ENCODE measurements around the gene HNMT. TPM values are rescaled to one million over a fixed set of nuclear protein-coding genes. Genes with fewer than 3 reads are reported as not detected.

The HNMT gene
- total RNA-seq, 2 experiments from 2014 or later, result not detected

DNA sequence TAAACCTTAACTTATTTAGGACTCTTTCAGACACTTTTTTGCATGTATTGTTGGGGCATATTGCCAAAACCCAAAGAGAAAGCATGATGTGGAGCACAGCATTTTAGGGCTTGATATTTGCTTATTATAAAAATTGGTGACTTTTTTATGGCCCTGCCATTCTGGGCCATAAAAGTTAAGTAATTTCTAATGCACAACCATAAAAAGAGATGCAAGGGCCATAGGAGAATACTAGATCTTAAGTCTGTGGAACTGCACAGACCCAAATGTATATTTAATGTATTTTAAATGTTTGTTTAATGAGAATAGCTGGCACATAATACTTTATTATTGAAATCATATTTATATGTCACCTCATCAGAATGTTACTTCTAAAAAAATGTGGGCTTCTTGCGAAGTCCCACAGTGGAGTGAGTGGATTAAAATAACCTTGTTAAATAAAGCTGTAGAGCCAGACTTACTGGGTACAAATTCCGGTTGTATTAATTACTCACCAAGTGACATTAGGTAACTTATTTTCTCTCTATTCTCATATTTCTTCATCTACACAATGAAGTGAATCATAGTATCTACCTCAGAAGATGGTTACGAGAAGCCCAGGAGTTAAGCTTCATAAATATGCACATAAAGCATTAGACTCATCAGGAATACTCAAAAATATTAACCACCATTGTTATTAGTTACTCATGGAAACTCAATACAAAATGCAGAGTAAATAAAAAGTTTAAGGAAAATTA is 52.2 kb downstream of the HNMT start:
- Mint-ChIP-seq H3K27me3 (no peaks in the 10 kb centered on the region), H3K27ac (no peak overlapping the region), H3K9me3 (no peaks in the 10 kb centered on the region), H3K4me1 (no peaks in the 10 kb centered on the region), H3K36me3 (ENCODE audit: low read depth) (no peaks in the 10 kb centered on the region), H3K4me3 (no peak overlapping the region)
- CTCF ChIA-PET, result no interaction called here
- POLR2A ChIA-PET, result no interaction called here
- DNase-seq, result no peak

DNA sequence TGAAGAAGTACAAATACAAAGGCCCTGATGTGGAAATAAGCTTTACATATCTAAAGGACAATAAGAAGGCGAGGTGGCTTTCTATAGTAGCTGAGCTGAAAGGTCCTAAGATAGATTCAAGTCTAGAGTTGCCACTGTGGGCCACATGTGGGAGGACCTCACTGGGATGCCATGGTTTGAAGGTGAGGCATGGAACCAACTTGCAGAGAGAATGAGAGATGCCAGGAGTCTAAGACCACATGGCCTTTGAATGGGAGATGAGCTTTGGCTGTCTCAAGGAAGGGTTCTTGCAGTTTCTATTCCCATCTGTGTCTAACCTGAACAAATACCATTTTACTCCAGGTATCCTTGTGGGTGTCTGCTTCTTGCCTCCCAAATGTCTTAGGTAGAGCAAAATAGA is 53.6 kb downstream of the HNMT start:
- ChIA-PET POLR2A (no interaction called here), CTCF (no interaction called here)
- Mint-ChIP-seq H3K27ac (no peak overlapping the region), H3K4me3 (no peak overlapping the region), H3K9me3 (no peaks in the 10 kb centered on the region), H3K27me3 (no peaks in the 10 kb centered on the region), H3K36me3 (ENCODE audit: low read depth) (no peaks in the 10 kb centered on the region), H3K4me1 (no peaks in the 10 kb centered on the region)
- DNase-seq, result no peak

DNA sequence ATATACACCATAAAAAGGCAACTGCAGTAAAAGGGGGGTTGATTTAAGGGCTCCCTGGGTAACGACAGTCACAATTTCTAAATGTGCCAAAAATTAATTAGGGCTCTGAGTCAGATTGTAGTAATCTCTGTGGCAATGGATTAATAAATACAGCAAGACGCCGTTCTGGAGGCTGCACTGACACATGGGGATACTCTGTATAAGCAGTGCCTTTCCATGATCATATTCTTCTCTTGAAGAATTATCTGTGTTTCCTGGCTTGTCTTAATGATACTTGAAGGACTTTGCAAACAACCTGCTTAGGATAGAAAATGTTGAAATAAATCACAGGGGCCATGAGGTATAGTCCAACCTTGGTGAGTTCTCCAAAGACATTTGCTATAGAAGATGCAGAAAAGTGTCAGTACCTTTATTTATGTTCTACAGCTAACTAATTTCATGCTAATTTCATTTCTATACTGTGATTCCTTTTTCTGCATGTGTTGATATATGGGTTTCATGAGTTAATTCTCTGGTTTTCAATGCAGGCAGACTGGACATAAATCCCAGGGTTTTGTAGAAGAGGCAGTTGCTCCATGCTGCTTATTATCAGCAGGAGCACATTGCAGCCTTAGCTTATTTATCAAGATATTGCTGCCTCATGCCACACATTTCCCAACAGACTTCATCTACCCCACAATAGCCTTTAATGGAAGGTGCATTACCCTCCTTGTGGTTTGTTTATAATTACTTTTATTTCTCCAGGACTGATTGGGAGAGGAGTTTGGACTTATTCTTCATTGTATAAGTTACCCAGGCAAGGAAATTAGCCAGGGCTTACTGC is 54.8 kb downstream of the HNMT start:
- Mint-ChIP-seq H3K36me3 (ENCODE audit: low read depth) (no peaks in the 10 kb centered on the region), H3K27ac (no peak overlapping the region), H3K27me3 (no peaks in the 10 kb centered on the region), H3K4me1 (no peaks in the 10 kb centered on the region), H3K4me3 (no peak overlapping the region), H3K9me3 (no peaks in the 10 kb centered on the region)
- no peak for DNase-seq
- POLR2A ChIA-PET, result no interaction called here
- CTCF ChIA-PET, result no interaction called here

GRCh38 chr2:138020432-138020831 is 56.2 kb downstream of the HNMT start:
- no peak for DNase-seq
- Mint-ChIP-seq H3K27ac (no peak overlapping the region), H3K4me1 (no peaks in the 10 kb centered on the region), H3K27me3 (no peaks in the 10 kb centered on the region), H3K4me3 (no peak overlapping the region), H3K9me3 (no peaks in the 10 kb centered on the region), H3K36me3 (ENCODE audit: low read depth) (no peaks in the 10 kb centered on the region)
- POLR2A ChIA-PET, result no interaction called here
- CTCF ChIA-PET, result no interaction called here

GRCh38 chr2:138021154-138021553 is 56.9 kb downstream of the HNMT start:
- H3K9me3 Mint-ChIP-seq, result no peaks in the 10 kb centered on the region
- no peak overlapping the region for H3K27ac Mint-ChIP-seq
- DNase-seq, result no peak
- no peaks in the 10 kb centered on the region for H3K27me3 Mint-ChIP-seq
- ChIA-PET POLR2A (no interaction called here), CTCF (no interaction called here)
- no peak overlapping the region for H3K4me3 Mint-ChIP-seq
- no peaks in the 10 kb centered on the region for H3K36me3 Mint-ChIP-seq (ENCODE audit: low read depth)
- H3K4me1 Mint-ChIP-seq, result no peaks in the 10 kb centered on the region

DNA sequence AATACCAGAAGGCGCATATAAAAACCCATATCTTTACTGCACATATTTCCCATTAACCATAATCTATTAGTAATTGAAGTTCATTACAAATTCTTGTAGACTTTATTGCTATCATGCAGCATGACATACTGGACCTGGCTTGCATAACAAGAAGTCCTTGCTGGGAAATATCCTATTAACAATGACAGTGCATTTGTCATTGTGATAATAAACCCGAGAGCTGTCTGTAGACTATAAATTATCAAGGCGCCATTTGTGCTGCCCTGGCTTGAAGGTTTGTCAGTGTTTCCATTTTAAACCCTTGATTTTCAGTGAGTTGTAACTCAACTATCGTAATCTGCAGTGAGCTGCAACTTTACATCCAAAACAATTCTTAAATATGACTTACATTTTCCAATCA is 59.0 kb downstream of the HNMT start:
- DNase-seq, result no peak
- ChIA-PET CTCF (no interaction called here), POLR2A (no interaction called here)
- Mint-ChIP-seq H3K4me3 (no peak overlapping the region), H3K27me3 (no peaks in the 10 kb centered on the region), H3K36me3 (ENCODE audit: low read depth) (no peaks in the 10 kb centered on the region), H3K27ac (no peak overlapping the region), H3K9me3 (no peaks in the 10 kb centered on the region), H3K4me1 (no peaks in the 10 kb centered on the region)

- CTCF ChIA-PET, result no interaction called here
- H3K4me3 Mint-ChIP-seq, result no peak overlapping the region
Measured at GRCh38 chr2:138023976-138024375, 59.7 kb downstream of the HNMT start.

DNA sequence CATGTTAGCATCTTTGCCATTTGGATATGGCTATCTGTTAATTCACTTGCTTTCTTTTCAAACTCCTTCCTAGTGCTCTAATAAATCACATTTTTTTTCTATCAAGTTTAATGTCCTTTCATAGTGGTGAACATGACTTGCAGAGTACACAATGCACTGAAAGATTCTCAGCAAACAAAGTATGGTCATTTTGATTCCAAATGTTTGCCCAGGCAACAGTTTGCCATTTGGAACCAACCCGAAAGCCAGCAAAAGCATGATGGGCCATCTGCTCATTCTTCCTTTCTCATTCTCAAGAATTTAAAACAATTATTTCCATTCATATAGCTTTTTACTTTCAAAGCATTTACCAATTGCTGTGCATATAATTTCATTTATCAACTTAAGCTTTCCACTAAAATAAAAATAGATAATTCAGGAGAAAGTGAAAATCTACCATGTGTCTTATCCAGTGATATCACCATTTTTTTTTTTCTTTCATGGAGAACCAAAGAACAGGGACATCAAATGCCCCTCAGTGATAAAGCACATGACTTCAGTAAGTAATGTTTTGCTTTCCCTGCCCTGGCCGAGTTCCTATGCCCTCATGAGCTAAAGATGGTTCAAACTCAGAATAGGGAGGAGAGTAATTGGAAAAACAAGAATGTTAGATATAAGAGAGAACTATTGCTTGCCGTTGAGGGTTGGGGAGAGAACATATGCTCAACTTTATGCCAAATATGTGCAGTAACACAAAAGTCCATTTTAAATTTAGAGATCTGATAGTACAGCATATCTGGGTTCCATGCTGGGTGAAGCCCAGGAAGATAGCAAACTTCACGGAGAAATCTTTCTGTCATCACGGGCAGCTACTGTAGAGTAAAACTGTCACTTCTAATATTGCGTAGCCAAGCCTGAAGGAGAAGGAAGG is 62.1 kb downstream of the HNMT start:
- Mint-ChIP-seq H3K27ac (no peak overlapping the region), H3K36me3 (ENCODE audit: low read depth) (no peaks in the 10 kb centered on the region), H3K9me3 (no peaks in the 10 kb centered on the region), H3K27me3 (no peaks in the 10 kb centered on the region), H3K4me3 (no peak overlapping the region), H3K4me1 (no peaks in the 10 kb centered on the region)
- DNase-seq, result no peak
- CTCF ChIA-PET, result no interaction called here
- POLR2A ChIA-PET, result no interaction called here

More at GRCh38 chr2:138023976-138024375, 59.7 kb downstream of the HNMT start:
- H3K36me3 Mint-ChIP-seq (ENCODE audit: low read depth), result no peaks in the 10 kb centered on the region
- POLR2A ChIA-PET, result no interaction called here
- H3K27ac Mint-ChIP-seq, result no peak overlapping the region
- DNase-seq, result no peak
- no peaks in the 10 kb centered on the region for H3K27me3 Mint-ChIP-seq
- no peaks in the 10 kb centered on the region for H3K4me1 Mint-ChIP-seq
- H3K9me3 Mint-ChIP-seq, result no peaks in the 10 kb centered on the region

DNA sequence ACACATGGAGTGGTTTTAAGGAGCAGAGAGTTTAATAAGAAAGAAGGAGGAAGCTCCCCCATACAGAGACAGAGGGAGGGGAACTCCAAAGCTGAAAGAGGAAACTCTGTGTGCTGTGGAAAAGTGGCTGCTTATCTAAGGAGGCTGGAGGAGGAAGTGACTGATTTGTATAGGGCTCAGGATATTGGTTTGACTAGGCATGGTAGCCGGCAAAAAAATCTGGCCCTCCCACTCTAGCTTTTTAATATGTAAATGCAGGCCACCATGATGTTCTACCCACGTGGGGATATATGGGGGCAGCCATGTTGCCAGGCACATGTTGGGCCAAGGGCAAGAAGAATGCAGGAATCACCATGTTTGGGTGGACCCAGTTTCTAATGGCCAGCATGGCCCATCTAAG is 64.3 kb downstream of the HNMT start:
- Mint-ChIP-seq H3K4me1 (no peaks in the 10 kb centered on the region), H3K9me3 (no peaks in the 10 kb centered on the region), H3K27me3 (no peaks in the 10 kb centered on the region)

DNA sequence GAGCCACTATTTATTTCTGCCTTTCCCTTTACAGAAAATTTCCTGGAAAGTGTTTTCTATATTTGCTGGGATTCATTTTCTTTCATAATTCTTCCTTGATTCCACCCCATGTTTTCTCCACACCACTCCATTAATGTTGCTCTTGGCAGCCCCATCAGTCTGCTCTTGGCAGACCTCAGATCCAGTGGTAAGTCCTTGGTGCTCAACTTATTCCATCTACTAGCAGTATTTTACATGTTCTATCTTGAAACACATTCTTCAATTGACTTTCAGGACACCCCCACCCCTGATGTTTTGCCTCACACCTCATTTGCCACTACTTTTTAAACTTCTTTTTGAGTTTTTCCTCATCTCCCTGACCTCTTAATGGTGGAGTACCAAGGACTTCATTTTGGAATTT is 65.0 kb downstream of the HNMT start:
- Mint-ChIP-seq H3K36me3 (ENCODE audit: low read depth) (no peaks in the 10 kb centered on the region), H3K9me3 (no peaks in the 10 kb centered on the region), H3K4me1 (no peaks in the 10 kb centered on the region), H3K27me3 (no peaks in the 10 kb centered on the region), H3K27ac (no peak overlapping the region), H3K4me3 (no peak overlapping the region)
- CTCF ChIA-PET, result no interaction called here
- no peak for DNase-seq
- POLR2A ChIA-PET, result no interaction called here

More for the DNA sequence above, 64.3 kb downstream of the HNMT start:
- ChIA-PET POLR2A (no interaction called here), CTCF (no interaction called here)
- Mint-ChIP-seq H3K36me3 (ENCODE audit: low read depth) (no peaks in the 10 kb centered on the region), H3K4me3 (no peak overlapping the region), H3K27ac (no peak overlapping the region)
- DNase-seq, result no peak

- CTCF ChIA-PET, result no interaction called here
- Mint-ChIP-seq H3K36me3 (ENCODE audit: low read depth) (no peaks in the 10 kb centered on the region), H3K27me3 (no peaks in the 10 kb centered on the region), H3K4me1 (no peaks in the 10 kb centered on the region), H3K9me3 (no peaks in the 10 kb centered on the region), H3K4me3 (no peak overlapping the region), H3K27ac (no peak overlapping the region)
- POLR2A ChIA-PET, result no interaction called here
- no peak for DNase-seq
Measured at GRCh38 chr2:138030459-138030858, 66.2 kb downstream of the HNMT start.

GRCh38 chr2:138032334-138032733 is 68.1 kb downstream of the HNMT start:
- H3K4me3 Mint-ChIP-seq, result no peak overlapping the region
- no peaks in the 10 kb centered on the region for H3K27me3 Mint-ChIP-seq
- ChIA-PET POLR2A (no interaction called here), CTCF (no interaction called here)
- DNase-seq, result no peak
- no peaks in the 10 kb centered on the region for H3K4me1 Mint-ChIP-seq
- no peak overlapping the region for H3K27ac Mint-ChIP-seq
- H3K36me3 Mint-ChIP-seq (ENCODE audit: low read depth), result no peaks in the 10 kb centered on the region
- H3K9me3 Mint-ChIP-seq, result no peaks in the 10 kb centered on the region

- POLR2A ChIA-PET, result no interaction called here
- Mint-ChIP-seq H3K4me1 (no peaks in the 10 kb centered on the region), H3K4me3 (no peak overlapping the region), H3K9me3 (no peaks in the 10 kb centered on the region), H3K27ac (no peak overlapping the region), H3K27me3 (no peaks in the 10 kb centered on the region), H3K36me3 (ENCODE audit: low read depth) (no peaks in the 10 kb centered on the region)
- CTCF ChIA-PET, result no interaction called here
- DNase-seq, result no peak
Measured at GRCh38 chr2:138034536-138034935, 70.3 kb downstream of the HNMT start.
